ENCODE results near the gene SNX25.

- TF ChIP-seq CTCF (IDR thresholded peaks at IDR 0.05; ENCODE audit: poor library complexity, severe bottlenecking) (no peak), REST (IDR thresholded peaks at IDR 0.05; ENCODE audit: borderline replicate concordance) (no peak), EZH2 (IDR thresholded peaks at IDR 0.05; ENCODE audit: borderline replicate concordance, insufficient read depth, low read length, poor library complexity, severe bottlenecking) (no peak), POLR2AphosphoS5 (IDR thresholded peaks at IDR 0.05) (no peak), EP300 (conservative IDR thresholded peaks at IDR 0.05; ENCODE audit: poor library complexity, severe bottlenecking) (no peak)
These were observed 45.0 kb downstream of the SNX25 start for GRCh38 chr4:185254434-185254833.

Data from neural cell (in vitro differentiated cells).